Activated T-helper 2 cell treated with anti-CD3 and anti-CD28 coated beads, Interferon-gamma antibody, Interleukin-2, Interleukin-4, amounts not matched to agents 10 μg/mL and 5 μg/mL and 100 μg/mL, durations not matched to agents 14 hours and 24 hours and 36 hours (primary cell): ENCODE data around the gene STING1. TPM values are rescaled to one million over a fixed set of nuclear protein-coding genes. Genes with fewer than 3 reads are reported as not detected.
"Not testable (repeated sequence)": the region's sequence is repeated elsewhere in the genome, so short reads cannot be mapped to it uniquely, and the experiment has no call there.

Experiments used
- DNase-seq: peaks from one replicate; pipeline ENCODE4 v3.0.0; 2021; ENCODE audit warnings: low spot score
- H3K27ac Mint-ChIP-seq: one replicate; pipeline ENCODE4 v1.8.0; 2021; ENCODE audit warnings: mixed read lengths
- H3K27me3 Mint-ChIP-seq: one replicate; pipeline ENCODE4 v1.8.0; 2021; ENCODE audit warnings: low read depth, mixed read lengths
- H3K36me3 Mint-ChIP-seq: one replicate; pipeline ENCODE4 v1.8.0; 2021; ENCODE audit warnings: low read depth, mixed read lengths
- H3K4me1 Mint-ChIP-seq: one replicate; pipeline ENCODE4 v1.8.0; 2021; ENCODE audit warnings: low read depth, mixed read lengths
- H3K4me3 Mint-ChIP-seq: one replicate; pipeline ENCODE4 v1.8.0; 2021; ENCODE audit warnings: low read depth, mild to moderate bottlenecking, moderate library complexity, mixed read lengths
- H3K9me3 Mint-ChIP-seq: one replicate; pipeline ENCODE4 v1.8.0; 2021; ENCODE audit warnings: mixed read lengths
- intact Hi-C: fragments of 100-400 bp; cut with micrococcal nuclease; formaldehyde crosslinking; loops from one replicate; pipeline ENCODE4 v1.15.1; 2023
- total RNA-seq: library from RNA; stranded (reverse); gene quantifications from 2 replicates; pipeline ENCODE4 v1.2.3, GENCODE V29; 2022

Gene STING1
- total RNA-seq, result 167 and 169 TPM in 2 replicates

DNA sequence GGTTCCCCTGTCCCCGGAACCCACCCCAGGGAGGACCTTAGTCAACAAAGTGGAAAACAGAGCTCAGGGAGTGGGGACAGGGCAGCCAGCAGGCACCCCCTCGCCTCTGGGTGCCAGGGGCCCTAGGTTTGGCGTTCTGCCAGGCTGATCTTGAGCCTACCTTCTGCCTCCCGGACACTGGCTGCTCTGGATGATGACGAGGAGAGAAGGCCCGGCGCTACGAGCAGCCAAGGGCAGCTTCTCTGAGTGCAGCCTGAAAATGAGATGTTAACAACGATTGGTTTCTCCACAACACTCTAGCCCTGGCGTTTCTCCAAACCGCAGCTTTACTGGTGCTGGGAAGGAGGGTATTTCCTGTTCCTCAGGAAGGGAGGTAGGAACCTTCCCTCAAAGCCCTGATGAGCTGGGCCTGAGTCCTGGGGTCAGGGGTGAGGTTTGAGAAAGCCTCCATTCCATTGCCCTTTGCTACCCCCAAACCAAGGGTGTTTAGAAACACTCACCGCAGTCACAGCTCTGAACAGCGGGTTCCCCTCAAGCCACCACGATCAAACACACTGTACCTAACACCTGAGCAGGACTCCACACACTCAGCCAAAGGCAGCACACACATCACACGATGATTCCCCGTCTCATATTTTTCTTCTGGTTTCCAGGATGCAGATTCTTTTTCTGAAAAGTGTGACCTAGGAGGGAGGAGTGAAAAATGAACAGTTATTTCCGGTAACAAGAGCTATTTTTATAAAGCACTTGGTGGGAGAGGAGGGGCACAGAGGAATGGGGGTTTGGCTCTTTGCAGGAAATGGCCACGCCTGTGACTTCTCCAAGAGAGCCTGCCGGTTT, at the start of gene STING1:
Gene STING1 (minus strand): TSS at position 709 of the 840 bp plus-strand sequence. CDS start 1,054 bp downstream, outside the sequence.
- peaks cover 30% of the 10 kb centered on the region for H3K4me1 Mint-ChIP-seq
- H3K27ac Mint-ChIP-seq, result peak within 1 kb of the TSS; percentile 99
- H3K27me3 Mint-ChIP-seq, result no peaks in the 10 kb centered on the region
- intact Hi-C loops, result loop anchor here (1.0 to 2.0 kb wide), 5 partner anchors 24 to 79 kb away; partner anchors contain the start of gene UBE2D2
- peak within 1 kb of the TSS; percentile 88 for H3K4me3 Mint-ChIP-seq
- DNase-seq, result peak; percentile 55
- no peaks in the 10 kb centered on the region for H3K9me3 Mint-ChIP-seq
- peaks cover 45% of the 10 kb centered on the region for H3K36me3 Mint-ChIP-seq

DNA sequence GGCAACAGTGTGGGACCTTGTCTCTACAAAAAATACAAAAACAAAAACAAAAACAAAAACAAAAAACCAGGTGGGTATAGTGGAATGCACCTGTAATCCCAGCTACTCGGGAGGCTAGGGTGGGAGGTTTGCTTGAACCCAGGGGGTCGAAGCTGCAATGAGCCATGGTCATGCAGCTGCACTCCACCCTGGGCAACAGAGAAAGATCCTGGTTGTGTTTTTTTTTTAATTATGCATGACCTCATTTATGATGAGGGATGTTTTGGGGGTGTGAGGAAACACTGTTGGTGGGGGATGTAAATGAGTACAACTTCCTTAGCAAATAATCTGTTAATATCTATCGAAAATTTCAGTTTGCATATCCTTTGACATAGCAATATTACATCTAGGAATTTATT, 49.2 kb upstream of the STING1 start:
- no peaks in the 10 kb centered on the region for H3K4me1 Mint-ChIP-seq
- H3K4me3 Mint-ChIP-seq, result no peak overlapping the region
- H3K36me3 Mint-ChIP-seq, result no peaks in the 10 kb centered on the region
- DNase-seq, result no peak
- intact Hi-C loops, result no loop called here
- H3K27me3 Mint-ChIP-seq, result no peaks in the 10 kb centered on the region
- no peaks in the 10 kb centered on the region for H3K9me3 Mint-ChIP-seq
- H3K27ac Mint-ChIP-seq, result no peak overlapping the region

DNA sequence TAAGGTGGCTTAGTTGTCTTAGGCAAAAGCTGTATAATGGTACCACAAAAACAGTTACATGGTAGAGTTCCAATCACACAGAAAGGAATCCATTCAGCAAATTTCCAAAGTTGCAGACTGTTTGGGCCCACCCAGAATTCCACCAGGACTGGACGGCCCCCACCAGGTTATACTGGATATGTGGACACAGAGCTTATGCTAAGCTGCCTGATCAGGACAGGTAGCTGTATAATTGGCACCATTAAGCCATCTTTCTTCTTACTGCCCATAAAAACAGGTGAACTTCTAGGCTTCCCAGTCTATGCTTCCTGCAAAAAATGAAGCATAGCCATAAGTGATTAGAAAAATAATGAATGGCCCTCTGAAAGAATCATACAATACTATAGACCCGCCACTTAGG, 47.5 kb upstream of the STING1 start:
- DNase-seq, H3K9me3 Mint-ChIP-seq, H3K27ac Mint-ChIP-seq, H3K27me3 Mint-ChIP-seq, H3K4me1 Mint-ChIP-seq, H3K4me3 Mint-ChIP-seq, intact Hi-C loops, H3K36me3 Mint-ChIP-seq: not testable (repeated sequence)

DNA sequence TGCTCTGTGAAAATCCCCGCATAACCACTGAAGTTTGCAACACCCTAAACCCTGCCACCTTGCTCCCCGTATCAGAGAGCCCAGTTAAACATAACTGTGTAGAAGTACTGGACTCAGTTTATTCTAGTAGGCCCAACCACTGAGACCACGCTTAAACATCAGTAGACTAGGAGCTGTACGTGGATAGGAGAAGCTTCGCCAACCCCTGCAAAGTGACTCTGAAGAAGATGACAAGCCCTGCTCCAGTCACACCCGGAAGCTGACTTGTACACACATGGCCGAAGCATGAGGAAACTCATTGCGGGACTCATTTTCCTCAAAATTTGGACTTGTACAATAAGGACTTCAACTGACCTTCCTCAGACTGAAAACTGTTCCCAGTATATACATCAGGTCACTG, 46.1 kb upstream of the STING1 start:
- H3K27ac Mint-ChIP-seq, H3K4me3 Mint-ChIP-seq, intact Hi-C loops, H3K36me3 Mint-ChIP-seq, DNase-seq, H3K27me3 Mint-ChIP-seq, H3K9me3 Mint-ChIP-seq, H3K4me1 Mint-ChIP-seq: not testable (repeated sequence)

DNA sequence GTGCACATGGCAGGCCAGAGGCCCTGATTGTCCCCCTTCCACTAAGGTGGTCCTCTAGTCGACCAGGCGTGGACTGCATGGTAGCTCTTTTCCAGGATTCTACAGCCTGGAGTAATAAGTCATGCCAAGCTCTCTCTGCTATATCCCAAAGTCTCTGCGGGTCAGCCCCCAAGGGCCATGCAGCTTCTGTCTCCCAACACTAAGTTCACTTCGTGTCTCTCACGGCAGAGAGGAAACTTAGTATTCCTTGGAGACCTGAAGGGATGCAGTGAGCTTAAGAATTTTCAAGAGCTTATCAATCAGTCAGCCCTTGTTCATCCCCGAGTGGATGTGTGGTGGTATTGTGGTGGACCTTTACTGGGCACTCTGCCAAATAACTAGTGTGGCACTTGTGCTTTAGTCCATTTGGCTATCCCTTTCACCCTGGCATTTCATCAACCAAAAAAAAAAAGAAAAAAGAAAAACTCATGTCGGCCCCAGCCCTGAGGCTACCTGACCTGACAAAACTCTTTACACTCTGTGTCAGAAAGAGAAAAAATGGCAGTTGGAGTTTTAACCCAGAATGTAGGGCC, 45.4 kb upstream of the STING1 start:
- H3K36me3 Mint-ChIP-seq, H3K4me3 Mint-ChIP-seq, H3K27ac Mint-ChIP-seq, H3K27me3 Mint-ChIP-seq, H3K4me1 Mint-ChIP-seq, DNase-seq, intact Hi-C loops, H3K9me3 Mint-ChIP-seq: not testable (repeated sequence)

DNA sequence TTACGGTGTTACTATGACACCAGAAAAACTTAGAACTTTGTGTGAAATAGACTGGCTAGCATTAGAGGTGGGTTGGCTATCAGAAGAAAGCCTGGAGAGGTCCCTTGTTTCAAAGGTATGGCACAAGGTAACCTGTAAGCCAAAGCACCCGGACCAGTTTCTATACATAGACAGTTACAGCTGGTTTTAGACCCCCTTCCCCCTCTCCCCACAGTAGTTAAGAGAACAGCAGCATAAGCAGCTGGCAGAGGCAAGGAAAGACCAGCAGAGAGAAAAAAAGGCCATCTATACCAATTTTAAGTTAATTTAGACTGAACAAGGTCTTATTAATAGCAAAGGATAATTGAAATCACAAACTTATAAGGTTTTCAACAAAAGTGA, 44.5 kb upstream of the STING1 start:
- H3K27me3 Mint-ChIP-seq, intact Hi-C loops, H3K9me3 Mint-ChIP-seq, H3K27ac Mint-ChIP-seq, DNase-seq, H3K4me1 Mint-ChIP-seq, H3K4me3 Mint-ChIP-seq, H3K36me3 Mint-ChIP-seq: not testable (repeated sequence)

DNA sequence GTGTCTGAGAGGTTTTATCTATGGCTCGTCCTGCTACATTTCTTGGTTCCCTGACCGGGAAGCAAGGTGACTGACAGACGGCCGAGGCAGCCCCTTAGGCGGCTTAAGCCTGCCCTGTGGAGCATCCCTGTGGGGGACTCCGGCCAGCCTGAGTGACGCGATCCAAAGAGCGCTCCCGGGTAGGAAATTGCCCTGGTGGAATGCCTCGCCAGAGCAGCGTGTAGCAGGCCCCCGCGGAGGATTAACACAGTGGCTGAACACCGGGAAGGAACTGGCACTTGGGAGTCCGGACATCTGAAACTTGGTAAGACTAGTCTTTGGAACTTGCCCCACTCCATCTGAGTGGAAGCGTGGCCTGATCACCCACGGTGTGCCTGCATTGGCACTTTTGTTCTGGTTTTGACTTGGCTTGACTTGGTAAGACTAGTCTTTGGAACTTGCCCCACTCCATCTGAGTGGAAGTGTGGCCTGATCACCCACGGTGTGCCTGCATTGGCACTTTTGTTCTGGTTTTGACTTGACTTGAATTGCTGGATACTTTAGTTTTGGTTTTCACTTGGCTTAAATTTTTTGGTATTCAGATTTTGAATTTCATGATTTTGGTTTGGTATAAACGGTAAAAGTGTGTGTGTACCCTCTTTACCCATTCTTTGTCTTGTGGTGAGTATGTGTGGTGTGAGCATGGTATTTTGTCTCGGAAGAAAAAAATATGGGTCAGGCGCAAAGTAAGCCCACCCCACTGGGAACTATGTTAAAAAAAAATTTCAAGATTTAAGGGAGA, 43.9 kb upstream of the STING1 start:
- H3K36me3 Mint-ChIP-seq, H3K27ac Mint-ChIP-seq, H3K9me3 Mint-ChIP-seq, H3K4me3 Mint-ChIP-seq, H3K4me1 Mint-ChIP-seq, DNase-seq, H3K27me3 Mint-ChIP-seq, intact Hi-C loops: not testable (repeated sequence)

DNA sequence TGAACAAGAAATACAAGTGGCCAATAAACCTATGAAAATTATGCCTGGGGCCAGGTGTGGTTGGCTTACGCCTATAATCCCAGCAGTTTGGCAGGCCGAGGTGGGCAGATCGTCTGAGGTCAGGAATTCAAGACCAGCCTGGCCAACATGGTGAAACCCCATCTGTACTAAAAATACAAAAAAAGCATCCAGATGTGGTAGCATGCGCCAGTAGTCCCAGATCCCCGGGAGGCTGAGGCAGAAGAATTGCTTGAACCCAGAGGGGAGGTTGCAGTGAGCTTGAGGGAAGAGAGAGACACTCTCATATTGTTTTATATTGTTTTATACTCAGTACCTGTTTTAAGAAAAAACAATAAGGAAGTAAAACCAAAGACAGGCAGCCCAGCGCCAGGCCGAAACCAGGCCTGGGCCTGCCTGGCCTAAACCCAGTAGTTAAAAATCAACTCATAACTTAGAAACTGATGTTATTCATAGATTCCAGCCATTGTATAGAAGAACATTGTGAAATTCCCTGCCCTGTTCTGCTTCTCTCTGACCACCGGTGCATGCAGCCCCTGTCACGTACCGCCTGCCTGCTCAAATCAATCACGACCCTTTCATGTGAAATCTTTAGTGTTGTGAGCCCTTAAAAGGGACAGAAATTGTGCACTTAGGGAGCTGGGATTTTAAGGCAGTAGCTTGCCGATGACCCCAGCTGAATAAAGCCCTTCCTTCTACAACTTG, 43.2 kb upstream of the STING1 start:
- H3K9me3 Mint-ChIP-seq, H3K4me3 Mint-ChIP-seq, H3K4me1 Mint-ChIP-seq, DNase-seq, intact Hi-C loops, H3K27ac Mint-ChIP-seq, H3K36me3 Mint-ChIP-seq, H3K27me3 Mint-ChIP-seq: not testable (repeated sequence)

DNA sequence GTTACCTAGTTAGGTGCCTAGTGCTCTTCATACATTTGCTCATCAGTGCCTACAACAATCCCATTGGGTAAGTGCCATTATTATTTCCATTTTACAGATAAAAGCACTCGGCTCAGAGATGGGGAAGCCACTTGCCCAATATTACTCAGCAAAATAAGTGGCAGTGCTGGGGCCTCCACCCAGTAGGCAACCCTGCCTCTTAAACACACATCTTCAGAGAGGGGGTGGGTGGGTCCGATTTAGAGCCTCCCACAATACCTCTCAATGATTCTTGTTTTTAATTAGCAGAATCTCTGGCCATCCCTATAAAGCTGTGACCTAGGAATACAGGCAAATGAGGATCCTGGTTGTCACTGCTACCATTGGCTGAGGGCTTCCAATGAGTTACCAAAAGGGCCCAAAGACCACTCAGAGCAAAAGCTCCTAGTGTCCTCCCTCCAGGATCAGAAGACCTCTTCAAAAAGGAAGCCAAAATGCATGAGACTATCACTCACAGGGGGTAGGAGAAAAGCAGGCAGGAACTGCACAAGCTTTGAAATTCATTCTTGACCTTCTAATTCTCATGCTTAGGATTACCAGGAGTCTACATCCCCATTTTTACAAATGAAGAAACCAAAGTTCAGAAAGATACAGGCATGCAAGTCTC, 42.5 kb upstream of the STING1 start:
- no peaks in the 10 kb centered on the region for H3K4me1 Mint-ChIP-seq
- no peaks in the 10 kb centered on the region for H3K36me3 Mint-ChIP-seq
- DNase-seq, result no peak
- no peak overlapping the region for H3K27ac Mint-ChIP-seq
- H3K4me3 Mint-ChIP-seq, result no peak overlapping the region
- no peaks in the 10 kb centered on the region for H3K9me3 Mint-ChIP-seq
- intact Hi-C loops, result no loop called here
- no peaks in the 10 kb centered on the region for H3K27me3 Mint-ChIP-seq

DNA sequence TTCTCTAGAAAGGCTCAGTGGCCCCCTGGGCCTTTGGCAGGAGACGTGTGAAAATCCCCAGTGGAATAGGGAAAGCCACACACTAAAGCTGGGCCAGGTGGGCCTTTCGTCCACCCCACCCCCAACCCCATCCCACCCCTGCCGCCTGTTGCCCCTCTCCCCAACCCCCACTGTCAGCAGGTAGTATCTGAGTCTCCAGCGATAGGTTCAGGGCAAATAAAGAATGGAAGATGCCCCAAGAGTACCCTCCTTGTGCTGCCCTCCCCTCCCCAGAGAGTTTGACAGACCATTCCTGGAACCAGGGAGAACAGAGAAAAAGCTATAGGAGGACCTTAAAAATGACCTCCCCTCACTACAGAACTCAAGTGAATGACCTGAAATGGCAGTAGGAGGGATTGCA, 41.9 kb upstream of the STING1 start:
- intact Hi-C loops, result no loop called here
- no peak overlapping the region for H3K4me3 Mint-ChIP-seq
- DNase-seq, result no peak
- H3K4me1 Mint-ChIP-seq, result no peaks in the 10 kb centered on the region
- no peaks in the 10 kb centered on the region for H3K9me3 Mint-ChIP-seq
- H3K27ac Mint-ChIP-seq, result no peak overlapping the region
- H3K36me3 Mint-ChIP-seq, result no peaks in the 10 kb centered on the region
- no peaks in the 10 kb centered on the region for H3K27me3 Mint-ChIP-seq

DNA sequence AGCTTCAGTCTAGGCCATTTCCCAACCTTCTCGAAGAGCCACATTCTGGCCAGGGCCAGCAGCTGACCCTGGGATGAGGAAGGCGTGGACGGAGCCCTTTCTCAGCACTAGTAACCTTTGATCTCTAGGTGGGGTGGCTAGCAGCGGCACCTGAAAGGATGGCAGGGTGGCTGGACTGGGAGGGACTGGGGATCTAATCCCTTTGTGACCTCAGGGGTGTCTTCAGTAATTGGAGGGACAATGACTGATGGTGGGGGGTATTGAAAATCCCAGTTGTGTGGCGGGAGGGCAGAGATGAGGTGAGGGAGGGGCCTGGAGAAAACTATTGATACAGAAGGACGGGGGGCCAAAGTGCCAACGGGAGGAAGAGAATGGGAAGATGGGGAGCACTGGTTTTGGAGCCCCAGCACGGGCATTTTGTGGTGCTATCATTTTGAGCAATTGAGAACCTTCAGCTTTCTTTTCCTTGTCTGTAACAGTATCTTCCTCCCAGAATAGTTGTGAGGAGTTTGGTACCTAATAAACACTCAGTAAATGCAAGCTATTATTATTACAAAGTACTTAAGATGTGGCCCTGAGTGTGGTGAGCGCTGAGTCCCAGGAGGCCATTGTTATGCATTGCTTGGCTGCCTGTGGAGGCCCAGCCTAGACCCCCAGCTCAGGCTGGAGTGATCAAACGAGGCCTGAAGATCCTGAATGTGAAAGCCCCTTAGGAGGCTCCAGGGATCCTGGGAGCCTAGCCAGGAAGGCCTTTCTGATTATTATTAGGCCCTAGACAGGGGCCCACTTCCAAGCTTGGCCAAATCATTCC, 41.3 kb upstream of the STING1 start:
- H3K36me3 Mint-ChIP-seq, result no peaks in the 10 kb centered on the region
- H3K4me1 Mint-ChIP-seq, result peaks cover 2% of the 10 kb centered on the region
- no peak overlapping the region for H3K27ac Mint-ChIP-seq
- no peaks in the 10 kb centered on the region for H3K27me3 Mint-ChIP-seq
- no peak overlapping the region for H3K4me3 Mint-ChIP-seq
- intact Hi-C loops, result no loop called here
- H3K9me3 Mint-ChIP-seq, result no peaks in the 10 kb centered on the region
- no peak for DNase-seq
